Measurements from ENCODE around the gene OCEL1.
A peak's percentile ranks its signal among the peaks of the same experiment; 100 is the strongest.

OCEL1 gene

GRCh38 chr19:17210296-17210695 lies 15.7 kb upstream of the OCEL1 start:
- no peak for DNase-seq (ENCODE audit: low read depth)
- H3K4me3 ChIP-seq (ENCODE audit: low read depth, low read length) = no peak overlapping the region
- TF ChIP-seq, protein P1, sequence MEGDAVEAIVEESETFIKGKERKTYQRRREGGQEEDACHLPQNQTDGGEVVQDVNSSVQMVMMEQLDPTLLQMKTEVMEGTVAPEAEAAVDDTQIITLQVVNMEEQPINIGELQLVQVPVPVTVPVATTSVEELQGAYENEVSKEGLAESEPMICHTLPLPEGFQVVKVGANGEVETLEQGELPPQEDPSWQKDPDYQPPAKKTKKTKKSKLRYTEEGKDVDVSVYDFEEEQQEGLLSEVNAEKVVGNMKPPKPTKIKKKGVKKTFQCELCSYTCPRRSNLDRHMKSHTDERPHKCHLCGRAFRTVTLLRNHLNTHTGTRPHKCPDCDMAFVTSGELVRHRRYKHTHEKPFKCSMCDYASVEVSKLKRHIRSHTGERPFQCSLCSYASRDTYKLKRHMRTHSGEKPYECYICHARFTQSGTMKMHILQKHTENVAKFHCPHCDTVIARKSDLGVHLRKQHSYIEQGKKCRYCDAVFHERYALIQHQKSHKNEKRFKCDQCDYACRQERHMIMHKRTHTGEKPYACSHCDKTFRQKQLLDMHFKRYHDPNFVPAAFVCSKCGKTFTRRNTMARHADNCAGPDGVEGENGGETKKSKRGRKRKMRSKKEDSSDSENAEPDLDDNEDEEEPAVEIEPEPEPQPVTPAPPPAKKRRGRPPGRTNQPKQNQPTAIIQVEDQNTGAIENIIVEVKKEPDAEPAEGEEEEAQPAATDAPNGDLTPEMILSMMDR (IDR thresholded peaks at IDR 0.05; ENCODE audit: insufficient read depth, low read depth, low read length, missing control alignments) = no peak

DNA sequence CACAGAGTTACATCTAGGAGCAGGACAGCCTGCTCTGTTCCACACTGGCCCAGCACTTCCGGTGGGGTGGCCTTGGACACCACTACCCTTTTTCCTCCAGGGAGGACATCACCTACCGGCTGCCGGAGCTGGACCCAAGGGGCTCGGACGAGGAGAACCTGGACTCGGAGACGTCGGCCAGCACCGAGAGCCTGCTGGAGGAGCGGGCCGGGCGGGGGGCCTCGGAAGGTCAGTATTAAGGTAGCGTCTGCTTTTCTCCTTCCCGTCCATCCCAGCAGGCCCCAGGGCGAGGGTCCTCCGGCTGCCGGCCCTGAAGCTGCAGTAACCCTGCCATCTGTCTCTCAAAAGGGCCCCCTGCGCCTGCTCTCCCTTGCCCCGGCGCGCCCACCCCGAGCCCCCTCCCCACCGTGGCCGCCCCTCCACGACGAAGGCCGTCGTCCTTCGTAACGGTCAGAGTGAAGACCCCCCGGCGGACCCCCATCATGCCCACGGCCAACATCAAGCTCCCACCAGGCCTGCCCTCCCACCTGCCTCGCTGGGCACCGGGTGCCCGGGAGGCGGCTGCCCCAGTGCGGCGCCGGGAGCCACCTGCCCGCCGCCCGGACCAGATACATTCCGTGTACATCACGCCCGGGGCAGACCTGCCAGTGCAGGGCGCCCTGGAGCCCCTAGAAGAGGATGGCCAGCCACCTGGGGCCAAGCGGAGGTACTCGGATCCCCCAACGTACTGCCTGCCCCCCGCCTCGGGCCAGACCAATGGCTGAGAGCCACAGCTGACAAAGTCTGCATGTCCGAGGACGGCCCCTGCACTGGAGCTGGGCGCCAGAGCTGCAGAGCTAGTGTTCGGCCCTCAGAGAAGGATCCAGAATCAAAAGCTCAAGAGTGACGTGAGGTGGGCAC lies 14.2 kb upstream of the OCEL1 start:
- DNase-seq (ENCODE audit: low read depth) = no peak
- H3K4me3 ChIP-seq (ENCODE audit: low read depth, low read length) = no peak overlapping the region
- TF ChIP-seq, protein P1 (IDR thresholded peaks at IDR 0.05; ENCODE audit: insufficient read depth, low read depth, low read length, missing control alignments) = no peak

- H3K4me3 ChIP-seq (ENCODE audit: low read depth, low read length) = no peak overlapping the region
- DNase-seq (ENCODE audit: low read depth) = no peak
- TF ChIP-seq, protein P1 (IDR thresholded peaks at IDR 0.05; ENCODE audit: insufficient read depth, low read depth, low read length, missing control alignments) = no peak
These were observed 12.7 kb upstream of the OCEL1 start for GRCh38 chr19:17213334-17213733.

DNA sequence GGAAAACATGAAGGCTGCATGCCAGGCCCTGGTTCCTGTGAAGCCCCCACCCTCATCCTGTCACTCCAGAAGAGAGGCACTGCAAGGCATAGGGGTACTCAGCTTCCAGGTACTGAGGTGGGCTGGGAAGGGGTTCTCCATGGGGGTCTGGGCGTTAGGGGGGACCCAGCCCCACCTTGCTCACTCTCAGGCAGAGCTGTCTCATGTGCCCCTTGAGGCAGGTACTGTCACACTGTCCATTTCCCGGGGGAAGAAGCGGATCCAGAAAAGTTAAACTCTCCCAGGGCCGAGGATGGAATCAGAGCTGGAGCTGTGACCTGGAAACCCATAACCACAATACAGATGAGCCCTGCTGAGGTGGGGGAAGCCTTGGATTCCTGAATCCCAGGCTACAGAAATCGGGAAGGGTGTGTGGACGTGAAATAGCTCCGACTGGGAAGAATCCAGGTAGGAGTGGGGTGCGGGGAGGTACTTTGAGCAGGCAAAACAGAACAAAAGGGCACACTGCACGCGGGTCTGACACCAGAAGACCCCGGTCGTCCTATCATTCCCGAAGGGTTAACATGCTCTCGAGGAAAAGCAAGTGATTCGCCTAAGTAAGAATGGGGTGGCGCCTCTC lies 11.4 kb upstream of the OCEL1 start:
- DNase-seq (ENCODE audit: low read depth) = peak; percentile 18
- TF ChIP-seq, protein P1 (IDR thresholded peaks at IDR 0.05; ENCODE audit: insufficient read depth, low read depth, low read length, missing control alignments) = no peak
- H3K4me3 ChIP-seq (ENCODE audit: low read depth, low read length) = peak overlapping the region; percentile 73

DNA sequence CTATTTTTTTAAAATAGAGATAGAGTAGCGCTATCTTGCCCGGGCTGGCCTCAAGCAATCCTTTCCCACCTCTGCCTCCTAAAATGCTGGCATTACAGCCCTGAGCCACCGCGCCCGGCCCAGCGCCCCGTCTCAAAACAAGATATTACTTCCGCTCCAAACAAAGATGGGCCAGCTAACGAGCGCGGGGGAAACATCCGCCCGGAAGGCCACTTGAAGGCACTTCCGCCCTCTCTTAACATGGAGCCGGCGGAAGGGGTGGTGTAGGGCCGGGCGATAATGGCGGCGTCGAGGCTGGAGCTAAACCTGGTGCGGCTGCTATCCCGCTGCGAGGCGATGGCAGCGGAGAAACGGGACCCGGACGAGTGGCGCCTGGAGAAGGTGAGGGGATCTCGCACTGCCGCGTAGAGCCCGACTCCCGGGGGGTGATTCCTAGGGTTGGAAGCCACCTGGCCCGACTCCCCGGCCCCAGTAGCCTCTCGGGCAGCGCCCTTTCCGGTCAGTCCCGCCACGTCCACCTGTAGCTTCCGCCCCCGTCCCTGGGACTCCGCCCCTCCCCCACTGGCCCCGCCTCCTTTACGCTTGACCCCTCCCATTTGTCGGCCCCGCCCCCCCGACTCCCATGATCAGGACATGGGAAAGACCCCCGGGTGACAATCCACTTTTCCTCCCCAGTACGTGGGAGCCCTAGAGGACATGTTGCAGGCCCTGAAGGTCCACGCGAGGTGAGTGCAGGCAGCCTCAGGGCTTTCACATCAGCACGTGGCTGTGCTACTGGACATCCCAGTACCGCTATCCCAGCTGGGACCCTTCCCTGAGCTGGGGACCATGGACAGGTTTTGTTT lies 10.7 kb upstream of the OCEL1 start, which contains the start of gene USE1:
Gene USE1 (plus strand): TSS at position 231 of the 845 bp plus-strand sequence. CDS start 49 bp downstream, at position 280.
- peak; percentile 96 for DNase-seq (ENCODE audit: low read depth)
- peak within 1 kb of the TSS; percentile 73 for H3K4me3 ChIP-seq (ENCODE audit: low read depth, low read length)
- TF ChIP-seq, protein P1 (IDR thresholded peaks at IDR 0.05; ENCODE audit: insufficient read depth, low read depth, low read length, missing control alignments) = no peak

DNA sequence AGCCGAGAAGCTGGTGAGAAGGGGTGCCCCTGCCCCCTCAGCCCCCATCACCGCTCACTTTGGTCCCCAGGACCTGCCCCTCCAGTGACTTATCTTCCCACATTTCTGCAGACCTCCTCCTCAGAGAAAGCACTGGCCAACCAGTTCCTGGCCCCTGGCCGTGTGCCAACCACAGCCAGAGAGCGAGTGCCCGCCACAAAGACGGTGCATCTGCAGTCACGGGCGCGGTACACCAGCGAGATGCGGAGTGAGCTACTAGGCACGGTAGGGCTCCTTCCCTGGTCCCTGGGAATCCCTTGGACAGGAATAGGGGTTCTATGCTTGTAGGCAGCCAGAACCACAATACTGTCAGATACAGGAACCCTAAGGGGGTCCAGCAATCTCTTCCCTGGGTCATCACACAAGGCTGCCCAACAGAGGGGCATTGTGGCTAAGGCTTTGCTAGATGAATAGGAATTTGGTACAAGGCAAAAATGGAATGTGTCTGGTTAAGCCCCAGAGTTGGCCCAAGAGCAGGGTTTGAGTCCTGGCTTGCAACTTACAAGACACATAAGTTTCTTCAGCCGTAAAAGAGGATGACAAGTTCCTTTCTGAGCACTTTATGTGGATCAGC lies 9.9 kb upstream of the OCEL1 start:
- TF ChIP-seq, protein P1 (IDR thresholded peaks at IDR 0.05; ENCODE audit: insufficient read depth, low read depth, low read length, missing control alignments) = no peak
- H3K4me3 ChIP-seq (ENCODE audit: low read depth, low read length) = peak overlapping the region; percentile 73
- peak; percentile 2 for DNase-seq (ENCODE audit: low read depth)

Data from GM12865 (cell line).